ENCODE measurements around the gene ZBTB16. TPM values are rescaled to one million over a fixed set of nuclear protein-coding genes. Genes with fewer than 3 reads are reported as not detected.

Gene ZBTB16
- total and polyA plus RNA-seq, 10 donors = 1.5 to 85.6 (median 42.1) TPM

DNA sequence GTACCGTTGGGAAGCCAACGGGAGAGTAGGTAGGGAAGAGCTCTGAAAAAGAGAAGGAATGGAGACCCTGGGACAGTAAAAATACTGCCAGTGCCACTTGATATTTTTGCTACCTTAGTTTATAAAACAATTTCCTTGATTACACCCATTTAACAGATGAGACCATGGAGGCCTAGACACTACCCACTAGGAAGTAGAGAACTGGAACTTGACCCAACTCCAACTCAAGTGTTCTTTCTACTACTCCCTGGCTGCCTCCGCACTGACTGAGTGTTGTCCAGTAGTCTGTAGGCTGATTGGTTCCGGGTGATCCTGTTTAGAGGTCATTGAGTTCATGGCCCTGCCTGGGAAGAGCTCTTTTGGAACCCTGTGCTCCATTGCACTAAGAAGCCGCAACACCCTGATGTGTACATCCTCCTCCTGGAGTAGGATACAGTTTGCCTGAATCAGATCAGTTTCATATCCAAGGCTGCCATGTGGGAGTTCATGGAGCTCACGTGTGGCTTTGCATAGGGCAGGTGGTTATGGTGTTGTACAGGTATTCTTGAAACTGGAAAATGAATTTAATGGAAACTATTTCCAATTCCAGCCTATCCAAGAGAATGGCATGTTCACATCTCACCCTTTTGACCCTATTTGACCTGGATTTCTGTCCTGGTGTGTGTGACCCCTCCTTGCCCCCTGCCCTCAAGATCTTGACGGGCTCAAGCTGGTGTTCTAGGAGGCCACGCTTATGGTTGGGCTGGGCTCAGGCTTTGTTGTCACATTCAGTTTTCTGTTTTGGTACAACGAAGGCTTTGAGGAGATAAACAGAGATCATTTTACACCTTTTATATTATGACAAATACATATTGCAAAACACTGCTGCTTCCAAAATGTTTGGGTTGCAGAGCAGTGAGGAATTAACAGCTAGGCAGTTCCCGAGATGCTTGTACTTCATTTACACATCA lies 134.5 kb downstream of the ZBTB16 start:
- H3K36me3 ChIP-seq = peaks cover 0 to 47% (median 0%) of the 10 kb centered on the region in 6 donors
- peak overlapping the region in 4 of 8 donors; percentile 16 to 79 (median 56) for H3K27ac ChIP-seq
- H3K9me3 ChIP-seq = peaks cover 0 to 14% (median 3%) of the 10 kb centered on the region in 8 donors
- H3K27me3 ChIP-seq (replicated peaks in 1 of 7) = no peaks in the 10 kb centered on the region
- WGBS, 5 donors = 83 to 93% (median 87%) methylated on average over 10 of the region's 10 CpGs
- no peak overlapping the region for H3K4me3 ChIP-seq
- intact Hi-C loops (cut with DNase I; ENCODE audit: low total_unique reads) = loop anchor here (10.0 kb wide), 1 partner anchor 61 kb away; no protein-coding TSS in a partner anchor
- TF ChIP-seq POLR2AphosphoS5 (IDR thresholded peaks at IDR 0.05) = peak in 2 of 3 donors; percentile 28 to 38
- TF ChIP-seq, protein P1, sequence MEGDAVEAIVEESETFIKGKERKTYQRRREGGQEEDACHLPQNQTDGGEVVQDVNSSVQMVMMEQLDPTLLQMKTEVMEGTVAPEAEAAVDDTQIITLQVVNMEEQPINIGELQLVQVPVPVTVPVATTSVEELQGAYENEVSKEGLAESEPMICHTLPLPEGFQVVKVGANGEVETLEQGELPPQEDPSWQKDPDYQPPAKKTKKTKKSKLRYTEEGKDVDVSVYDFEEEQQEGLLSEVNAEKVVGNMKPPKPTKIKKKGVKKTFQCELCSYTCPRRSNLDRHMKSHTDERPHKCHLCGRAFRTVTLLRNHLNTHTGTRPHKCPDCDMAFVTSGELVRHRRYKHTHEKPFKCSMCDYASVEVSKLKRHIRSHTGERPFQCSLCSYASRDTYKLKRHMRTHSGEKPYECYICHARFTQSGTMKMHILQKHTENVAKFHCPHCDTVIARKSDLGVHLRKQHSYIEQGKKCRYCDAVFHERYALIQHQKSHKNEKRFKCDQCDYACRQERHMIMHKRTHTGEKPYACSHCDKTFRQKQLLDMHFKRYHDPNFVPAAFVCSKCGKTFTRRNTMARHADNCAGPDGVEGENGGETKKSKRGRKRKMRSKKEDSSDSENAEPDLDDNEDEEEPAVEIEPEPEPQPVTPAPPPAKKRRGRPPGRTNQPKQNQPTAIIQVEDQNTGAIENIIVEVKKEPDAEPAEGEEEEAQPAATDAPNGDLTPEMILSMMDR (IDR thresholded peaks at IDR 0.05 in 8 of 11, conservative IDR thresholded peaks at IDR 0.05 in 3 of 11) = no peak
- peaks cover 11 to 70% (median 46%) of the 10 kb centered on the region in 6 donors for H3K4me1 ChIP-seq
- DNase-seq = no peak

DNA sequence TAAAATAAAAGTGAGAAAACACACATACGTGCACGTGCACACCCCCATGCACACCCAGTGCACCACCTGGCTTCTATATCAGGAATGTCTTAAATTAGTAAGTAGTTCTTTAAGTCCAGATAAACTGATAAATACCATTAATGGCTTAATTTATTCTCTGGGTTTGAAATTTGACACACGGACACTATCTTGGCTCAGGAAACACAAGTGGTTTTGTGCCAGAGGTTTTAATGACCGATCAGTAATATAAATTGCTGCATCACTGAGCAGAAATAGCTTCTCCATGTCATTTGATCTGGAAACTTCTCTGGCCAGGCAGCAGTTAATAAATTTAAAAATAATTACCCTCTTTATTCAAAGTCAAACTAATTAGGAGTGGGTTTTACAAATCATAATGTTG lies 135.2 kb downstream of the ZBTB16 start:
- peaks cover 0 to 14% (median 3%) of the 10 kb centered on the region in 8 donors for H3K9me3 ChIP-seq

DNA sequence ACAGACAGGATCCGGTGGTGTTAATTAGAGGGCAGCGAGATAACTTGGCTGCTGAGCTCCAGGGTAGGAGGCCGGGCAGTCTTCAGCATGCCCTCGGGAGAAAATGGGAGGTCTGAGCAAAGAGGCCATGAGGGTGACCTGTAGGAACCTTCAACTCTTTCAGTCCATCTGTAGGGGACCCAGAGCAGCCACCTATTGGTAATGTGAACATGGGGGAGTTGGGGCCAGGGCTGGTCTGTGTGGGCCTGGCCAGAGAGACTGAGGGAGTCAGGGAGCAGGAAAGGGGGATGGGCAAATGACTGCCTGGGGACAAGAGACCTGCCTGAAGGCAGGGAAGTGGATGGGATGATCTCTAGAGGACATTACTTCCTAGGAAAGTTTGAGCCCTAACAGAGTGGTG lies 135.6 kb downstream of the ZBTB16 start:
- Histone ChIP-seq H3K4me3 (no peak overlapping the region), H3K27me3 (replicated peaks in 1 of 7) (no peaks in the 10 kb centered on the region), H3K36me3 (peaks cover 0 to 41% (median 0%) of the 10 kb centered on the region in 6 donors), H3K27ac (peak overlapping the region in 4 of 8 donors; percentile 71 to 79 (median 76)), H3K9me3 (peaks cover 0 to 14% (median 3%) of the 10 kb centered on the region in 8 donors), H3K4me1 (peaks cover 11 to 76% (median 43%) of the 10 kb centered on the region in 6 donors)
- intact Hi-C loops (cut with DNase I; ENCODE audit: low total_unique reads) = loop anchor here (10.0 kb wide), 1 partner anchor 60 kb away; no protein-coding TSS in a partner anchor
- no peak for TF ChIP-seq POLR2A (IDR thresholded peaks at IDR 0.05)
- TF ChIP-seq POLR2AphosphoS5 (IDR thresholded peaks at IDR 0.05) = peak in 1 of 3 donors; percentile 21
- TF ChIP-seq, protein P1 (IDR thresholded peaks at IDR 0.05 in 8 of 11, conservative IDR thresholded peaks at IDR 0.05 in 3 of 11) = no peak
- WGBS, 5 donors = 71 to 86% (median 85%) methylated on average over 4 of the region's 4 CpGs
- no peak for DNase-seq

More for the DNA sequence above, 135.2 kb downstream of the ZBTB16 start:
- H3K36me3 ChIP-seq = peaks cover 0 to 45% (median 0%) of the 10 kb centered on the region in 6 donors
- 57 to 74% (median 71%) methylated on average over 4 of the region's 4 CpGs for WGBS, 5 donors
- no peak overlapping the region for H3K4me3 ChIP-seq
- DNase-seq = no peak
- H3K27ac ChIP-seq = peak overlapping the region in 4 of 8 donors; percentile 2 to 79 (median 76)
- no peak for TF ChIP-seq POLR2A (IDR thresholded peaks at IDR 0.05)
- TF ChIP-seq POLR2AphosphoS5 (IDR thresholded peaks at IDR 0.05) = no peak
- TF ChIP-seq, protein P1 (IDR thresholded peaks at IDR 0.05 in 8 of 11, conservative IDR thresholded peaks at IDR 0.05 in 3 of 11) = no peak
- H3K4me1 ChIP-seq = peaks cover 11 to 76% (median 43%) of the 10 kb centered on the region in 6 donors
- no peaks in the 10 kb centered on the region for H3K27me3 ChIP-seq (replicated peaks in 1 of 7)
- intact Hi-C loops (cut with DNase I; ENCODE audit: low total_unique reads) = loop anchor here (10.0 kb wide), 1 partner anchor 60 kb away; no protein-coding TSS in a partner anchor

All from spleen (tissue), 11 donors.